Mucosa of rectum (tissue), 2 donors: Measurements from ENCODE around the gene RTN4RL1.

Source experiments
- H3K27ac ChIP-seq, 2 donors: one replicate each; pipeline ENCODE4 v1.7.0; 2013; ENCODE audit warnings: inconsistent platforms in 2 of 2, low read depth in 2 of 2, low read length in 2 of 2
- H3K27me3 ChIP-seq, 2 donors: one replicate each; pipeline ENCODE4 v1.7.0; 2013; ENCODE audit warnings: low read length in 2 of 2; ENCODE audit not compliant: control insufficient read depth in 2 of 2, insufficient read depth in 2 of 2
- H3K36me3 ChIP-seq, 2 donors: one replicate each; pipeline ENCODE4 v1.7.0; 2013; ENCODE audit warnings: low read length in 2 of 2; ENCODE audit not compliant: control insufficient read depth in 2 of 2, insufficient read depth in 2 of 2
- H3K4me1 ChIP-seq, 2 donors: one replicate each; pipeline ENCODE4 v1.7.0; 2013; ENCODE audit warnings: low read length in 2 of 2, mild to moderate bottlenecking in 1 of 2; ENCODE audit not compliant: control insufficient read depth in 2 of 2, insufficient read depth in 2 of 2
- H3K4me3 ChIP-seq, 2 donors: one replicate each; pipeline ENCODE4 v1.7.0; 2013; ENCODE audit warnings: low read length in 2 of 2
- H3K9ac ChIP-seq, 2 donors: one replicate each; pipeline ENCODE4 v1.7.0; 2013; ENCODE audit warnings: low read length in 2 of 2, low read depth in 1 of 2, mild to moderate bottlenecking in 1 of 2
- H3K9me3 ChIP-seq, 2 donors: one replicate each; pipeline ENCODE4 v1.7.0; 2013; ENCODE audit warnings: low read length in 2 of 2; ENCODE audit not compliant: control insufficient read depth in 2 of 2
- donor health status: healthy.
- donor health status: Normal muscosa, but diverticular disease.

Gene RTN4RL1

GRCh38 chr17:2034806-2035540 is 9.8 kb upstream of the RTN4RL1 start:
- Histone ChIP-seq H3K27me3 (no peaks in the 10 kb centered on the region), H3K9me3 (no peaks in the 10 kb centered on the region), H3K27ac (no peak overlapping the region), H3K36me3 (peaks cover 20 to 29% of the 10 kb centered on the region in 2 donors), H3K4me1 (peaks cover 5 to 6% of the 10 kb centered on the region in 2 donors), H3K4me3 (no peak overlapping the region), H3K9ac (no peak overlapping the region)

- H3K27me3 ChIP-seq: no peaks in the 10 kb centered on the region
- H3K9ac ChIP-seq: no peak overlapping the region
- H3K9me3 ChIP-seq: no peaks in the 10 kb centered on the region
- H3K4me3 ChIP-seq: no peak overlapping the region
- no peak overlapping the region for H3K27ac ChIP-seq
- H3K36me3 ChIP-seq: peaks cover 20 to 27% of the 10 kb centered on the region in 2 donors
- H3K4me1 ChIP-seq: peaks cover 5 to 8% of the 10 kb centered on the region in 2 donors
These were observed 9.0 kb upstream of the RTN4RL1 start for GRCh38 chr17:2034157-2034556.

GRCh38 chr17:2033153-2033552 is 8.0 kb upstream of the RTN4RL1 start:
- Histone ChIP-seq H3K27ac (no peak overlapping the region), H3K27me3 (peaks cover 0 to 2% of the 10 kb centered on the region in 2 donors), H3K36me3 (peaks cover 20 to 23% of the 10 kb centered on the region in 2 donors), H3K9me3 (no peaks in the 10 kb centered on the region), H3K9ac (no peak overlapping the region), H3K4me1 (peaks cover 5 to 8% of the 10 kb centered on the region in 2 donors), H3K4me3 (no peak overlapping the region)

GRCh38 chr17:2030779-2031163 is 5.6 kb upstream of the RTN4RL1 start:
- H3K4me1 ChIP-seq: peaks cover 5 to 9% of the 10 kb centered on the region in 2 donors
- H3K27ac ChIP-seq: no peak overlapping the region
- peak overlapping the region; percentile 66 to 83 for H3K9ac ChIP-seq
- peak overlapping the region; percentile 91 to 97 for H3K4me3 ChIP-seq
- peaks cover 5 to 8% of the 10 kb centered on the region in 2 donors for H3K36me3 ChIP-seq
- H3K27me3 ChIP-seq: peaks cover 8 to 9% of the 10 kb centered on the region in 2 donors
- no peaks in the 10 kb centered on the region for H3K9me3 ChIP-seq

- Histone ChIP-seq H3K27ac (peak within 1 kb of the TSS in 1 of 2 donors; percentile 32), H3K4me1 (peaks cover 7 to 11% of the 10 kb centered on the region in 2 donors), H3K9me3 (no peaks in the 10 kb centered on the region)
These were observed 5.0 kb upstream of the RTN4RL1 start, which contains the start of gene DPH1 for GRCh38 chr17:2029911-2030778. TSS of gene DPH1 (plus strand) at chr17:2030153. CDS start at chr17:2030170, 17 bp downstream.

GRCh38 chr17:2028737-2029136 is 3.6 kb upstream of the RTN4RL1 start:
- H3K27me3 ChIP-seq: peaks cover 10 to 17% of the 10 kb centered on the region in 2 donors
- no peak overlapping the region for H3K9ac ChIP-seq
- no peak overlapping the region for H3K27ac ChIP-seq
- peaks cover 2 to 3% of the 10 kb centered on the region in 2 donors for H3K36me3 ChIP-seq
- H3K9me3 ChIP-seq: no peaks in the 10 kb centered on the region
- H3K4me1 ChIP-seq: peaks cover 13 to 20% of the 10 kb centered on the region in 2 donors
- H3K4me3 ChIP-seq: no peak overlapping the region

More at GRCh38 chr17:2029911-2030778, 5.0 kb upstream of the RTN4RL1 start, which contains the start of gene DPH1:
- H3K4me3 ChIP-seq: peak within 1 kb of the TSS; percentile 91 to 97
- peak within 1 kb of the TSS; percentile 66 to 83 for H3K9ac ChIP-seq
- H3K36me3 ChIP-seq: peaks cover 5 to 6% of the 10 kb centered on the region in 2 donors
- H3K27me3 ChIP-seq: peaks cover 10 to 12% of the 10 kb centered on the region in 2 donors

- Histone ChIP-seq H3K4me1 (peaks cover 13 to 20% of the 10 kb centered on the region in 2 donors), H3K4me3 (no peak overlapping the region), H3K9me3 (no peaks in the 10 kb centered on the region), H3K27ac (no peak overlapping the region), H3K36me3 (no peaks in the 10 kb centered on the region), H3K9ac (no peak overlapping the region), H3K27me3 (peaks cover 12 to 19% of the 10 kb centered on the region in 2 donors)
These were observed 3.1 kb upstream of the RTN4RL1 start for GRCh38 chr17:2028234-2028614.

- no peak overlapping the region for H3K9ac ChIP-seq
- peaks cover 16 to 20% of the 10 kb centered on the region in 2 donors for H3K27me3 ChIP-seq
- H3K27ac ChIP-seq: no peak overlapping the region
- H3K4me1 ChIP-seq: peaks cover 13 to 20% of the 10 kb centered on the region in 2 donors
- H3K9me3 ChIP-seq: no peaks in the 10 kb centered on the region
- no peaks in the 10 kb centered on the region for H3K36me3 ChIP-seq
- no peak overlapping the region for H3K4me3 ChIP-seq
These were observed 2.5 kb upstream of the RTN4RL1 start for GRCh38 chr17:2027528-2028233.

GRCh38 chr17:2025622-2026309 is 632 bp upstream of the RTN4RL1 start:
- peaks cover 19 to 24% of the 10 kb centered on the region in 2 donors for H3K27me3 ChIP-seq
- peak overlapping the region in 1 of 2 donors; percentile 53 for H3K4me3 ChIP-seq
- H3K27ac ChIP-seq: no peak overlapping the region
- H3K9ac ChIP-seq: no peak overlapping the region
- no peaks in the 10 kb centered on the region for H3K36me3 ChIP-seq
- no peaks in the 10 kb centered on the region for H3K9me3 ChIP-seq
- H3K4me1 ChIP-seq: peaks cover 10 to 17% of the 10 kb centered on the region in 2 donors
